ENCODE results near the gene PIK3CA. TPM values are rescaled to one million over a fixed set of nuclear protein-coding genes. Genes with fewer than 3 reads are reported as not detected.

PIK3CA gene
- total RNA-seq, 1 donor from 2014 or later, result 28.0 TPM

DNA sequence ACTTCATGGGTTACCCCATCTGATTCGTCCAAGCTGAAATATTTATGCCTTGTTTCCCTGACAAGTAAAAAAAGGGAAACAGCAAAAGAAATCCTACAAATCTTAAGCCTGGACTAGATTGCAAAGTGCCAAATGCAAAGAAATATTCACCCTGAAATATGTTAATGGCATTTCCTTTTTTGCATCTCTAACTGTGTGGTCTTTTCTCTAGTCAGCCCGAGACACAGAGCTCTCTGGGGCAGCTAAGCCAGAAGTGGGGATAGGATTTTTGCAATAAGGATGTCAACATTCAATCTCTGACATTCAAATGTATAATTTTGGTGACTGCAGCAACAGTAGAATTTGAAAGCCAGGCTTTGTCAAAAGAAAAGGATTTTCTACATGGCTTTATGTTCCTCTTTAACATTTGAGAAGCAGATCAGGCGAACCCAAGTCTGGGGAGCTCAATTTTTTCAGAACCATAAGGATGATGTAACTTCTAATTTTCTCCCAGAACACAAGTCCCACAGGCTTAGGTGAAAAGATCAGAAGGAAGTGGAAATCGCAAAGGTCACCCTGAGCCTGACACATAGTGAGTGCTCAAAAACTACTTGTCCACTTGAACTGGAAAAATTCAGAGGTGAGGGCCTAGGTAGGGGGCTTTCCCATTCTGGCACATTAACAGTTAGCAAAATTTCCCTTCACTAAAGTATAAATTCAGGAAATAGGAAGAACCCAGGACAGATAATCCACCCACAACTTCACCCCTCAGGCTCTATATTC, 131.0 kb downstream of the PIK3CA start:
- no peak overlapping the region for H3K27ac ChIP-seq (ENCODE audit: low read depth, low read length)
- no peak overlapping the region for H3K4me2 ChIP-seq (ENCODE audit: low read length)
- no peaks in the 10 kb centered on the region for H3K27me3 ChIP-seq (ENCODE audit: insufficient read depth, low read length)
- no peak overlapping the region for H3K4me3 ChIP-seq (ENCODE audit: insufficient read depth, low read depth, low read length)
- no peaks in the 10 kb centered on the region for H3K36me3 ChIP-seq (ENCODE audit: insufficient read depth, low read length)
- Mint-ChIP-seq H3K36me3 (ENCODE audit: low read depth, unreplicated experiment) (no peaks in the 10 kb centered on the region), H3K4me3 (ENCODE audit: unreplicated experiment) (no peak overlapping the region), H3K27me3 (ENCODE audit: low read depth, unreplicated experiment) (peaks cover 6% of the 10 kb centered on the region), H3K27ac (ENCODE audit: unreplicated experiment) (no peak overlapping the region), H3K4me1 (ENCODE audit: low read depth, unreplicated experiment) (peaks cover 6% of the 10 kb centered on the region), H3K9me3 (ENCODE audit: unreplicated experiment) (peaks cover 5% of the 10 kb centered on the region)
- no peaks in the 10 kb centered on the region for H3K4me1 ChIP-seq (ENCODE audit: insufficient read depth, low read length)
- no peaks in the 10 kb centered on the region for H3K79me2 ChIP-seq (ENCODE audit: insufficient read depth, low read length)
- no peaks in the 10 kb centered on the region for H4K20me1 ChIP-seq (ENCODE audit: insufficient read depth, low read length)
- TF ChIP-seq, protein P1, sequence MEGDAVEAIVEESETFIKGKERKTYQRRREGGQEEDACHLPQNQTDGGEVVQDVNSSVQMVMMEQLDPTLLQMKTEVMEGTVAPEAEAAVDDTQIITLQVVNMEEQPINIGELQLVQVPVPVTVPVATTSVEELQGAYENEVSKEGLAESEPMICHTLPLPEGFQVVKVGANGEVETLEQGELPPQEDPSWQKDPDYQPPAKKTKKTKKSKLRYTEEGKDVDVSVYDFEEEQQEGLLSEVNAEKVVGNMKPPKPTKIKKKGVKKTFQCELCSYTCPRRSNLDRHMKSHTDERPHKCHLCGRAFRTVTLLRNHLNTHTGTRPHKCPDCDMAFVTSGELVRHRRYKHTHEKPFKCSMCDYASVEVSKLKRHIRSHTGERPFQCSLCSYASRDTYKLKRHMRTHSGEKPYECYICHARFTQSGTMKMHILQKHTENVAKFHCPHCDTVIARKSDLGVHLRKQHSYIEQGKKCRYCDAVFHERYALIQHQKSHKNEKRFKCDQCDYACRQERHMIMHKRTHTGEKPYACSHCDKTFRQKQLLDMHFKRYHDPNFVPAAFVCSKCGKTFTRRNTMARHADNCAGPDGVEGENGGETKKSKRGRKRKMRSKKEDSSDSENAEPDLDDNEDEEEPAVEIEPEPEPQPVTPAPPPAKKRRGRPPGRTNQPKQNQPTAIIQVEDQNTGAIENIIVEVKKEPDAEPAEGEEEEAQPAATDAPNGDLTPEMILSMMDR (IDR thresholded peaks at IDR 0.05; ENCODE audit: insufficient read depth, low read depth, low read length), result no peak
- no peak for TF ChIP-seq EZH2 (IDR thresholded peaks at IDR 0.05; ENCODE audit: insufficient read depth, low read length)
- DNase-seq (ENCODE audit: low read depth) (no peak), FAIRE-seq (no peak)
- no peak overlapping the region for H3K9ac ChIP-seq (ENCODE audit: low read length)
- no peak overlapping the region for H2AFZ ChIP-seq (ENCODE audit: low read depth, low read length)
- no peaks in the 10 kb centered on the region for H3K9me3 ChIP-seq (ENCODE audit: insufficient read depth, low read depth, low read length)

DNA sequence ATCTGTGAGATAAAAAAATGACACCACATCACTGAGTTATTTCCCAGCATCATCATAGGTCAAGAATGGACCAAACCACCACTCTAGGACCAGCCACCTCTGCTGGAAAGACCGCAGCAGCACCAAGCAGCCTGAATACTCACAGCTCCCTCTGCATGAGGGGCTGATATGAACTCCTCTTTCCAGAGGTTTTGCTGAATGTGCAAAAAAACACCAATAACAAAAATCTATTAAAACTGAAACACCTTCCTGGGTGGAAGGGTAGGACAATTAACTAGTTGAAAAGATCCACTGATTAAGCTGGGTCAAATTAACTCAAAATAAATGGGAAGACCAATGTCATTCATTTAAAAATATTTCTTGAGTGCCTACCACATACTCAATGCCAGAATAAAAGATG, 131.7 kb downstream of the PIK3CA start:
- no peaks in the 10 kb centered on the region for H3K27me3 ChIP-seq (ENCODE audit: insufficient read depth, low read length)
- no peak overlapping the region for H2AFZ ChIP-seq (ENCODE audit: low read depth, low read length)
- no peak overlapping the region for H3K9ac ChIP-seq (ENCODE audit: low read length)
- no peak overlapping the region for H3K4me2 ChIP-seq (ENCODE audit: low read length)
- DNase-seq (ENCODE audit: low read depth), result no peak
- no peaks in the 10 kb centered on the region for H3K9me3 ChIP-seq (ENCODE audit: insufficient read depth, low read depth, low read length)
- no peaks in the 10 kb centered on the region for H3K4me1 ChIP-seq (ENCODE audit: insufficient read depth, low read length)
- H3K27ac ChIP-seq (ENCODE audit: low read depth, low read length), result no peak overlapping the region
- H3K79me2 ChIP-seq (ENCODE audit: insufficient read depth, low read length), result no peaks in the 10 kb centered on the region
- no peaks in the 10 kb centered on the region for H3K36me3 ChIP-seq (ENCODE audit: insufficient read depth, low read length)
- no peak overlapping the region for H3K4me3 ChIP-seq (ENCODE audit: insufficient read depth, low read depth, low read length)
- FAIRE-seq, result no peak
- TF ChIP-seq, protein P1 (IDR thresholded peaks at IDR 0.05; ENCODE audit: insufficient read depth, low read depth, low read length), result no peak
- TF ChIP-seq EZH2 (IDR thresholded peaks at IDR 0.05; ENCODE audit: insufficient read depth, low read length), result no peak
- no peaks in the 10 kb centered on the region for H4K20me1 ChIP-seq (ENCODE audit: insufficient read depth, low read length)
- no peaks in the 10 kb centered on the region for H3K36me3 Mint-ChIP-seq (ENCODE audit: low read depth, unreplicated experiment)
- no peak overlapping the region for H3K4me3 Mint-ChIP-seq (ENCODE audit: unreplicated experiment)
- H3K4me1 Mint-ChIP-seq (ENCODE audit: low read depth, unreplicated experiment), result peaks cover 6% of the 10 kb centered on the region
- peaks cover 5% of the 10 kb centered on the region for H3K9me3 Mint-ChIP-seq (ENCODE audit: unreplicated experiment)
- H3K27ac Mint-ChIP-seq (ENCODE audit: unreplicated experiment), result no peak overlapping the region
- H3K27me3 Mint-ChIP-seq (ENCODE audit: low read depth, unreplicated experiment), result peaks cover 6% of the 10 kb centered on the region

DNA sequence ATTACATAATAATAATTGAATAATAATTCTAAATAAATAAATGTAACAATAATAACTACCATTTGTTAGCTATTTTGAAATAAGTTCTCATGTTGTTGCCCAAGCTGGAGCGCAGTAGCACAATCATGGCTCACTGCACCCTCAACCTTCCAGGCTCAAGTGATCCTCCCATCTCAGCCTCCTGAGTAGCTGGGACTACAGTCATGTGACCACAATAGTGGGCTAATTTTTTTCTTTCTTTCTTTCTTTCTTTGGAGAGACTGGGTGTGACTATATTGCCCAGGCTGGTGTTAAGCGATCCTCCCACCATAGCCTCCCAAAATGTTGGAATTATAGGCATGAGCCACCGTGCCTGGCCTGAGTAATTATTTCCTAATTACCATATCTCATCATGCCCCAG, 133.7 kb downstream of the PIK3CA start:
- no peak overlapping the region for H3K4me3 ChIP-seq (ENCODE audit: insufficient read depth, low read depth, low read length)
- no peak overlapping the region for H3K27ac ChIP-seq (ENCODE audit: low read depth, low read length)
- no peak overlapping the region for H2AFZ ChIP-seq (ENCODE audit: low read depth, low read length)
- Mint-ChIP-seq H3K4me3 (ENCODE audit: unreplicated experiment) (no peak overlapping the region), H3K9me3 (ENCODE audit: unreplicated experiment) (peaks cover 5% of the 10 kb centered on the region), H3K27ac (ENCODE audit: unreplicated experiment) (no peak overlapping the region), H3K4me1 (ENCODE audit: low read depth, unreplicated experiment) (peaks cover 6% of the 10 kb centered on the region), H3K27me3 (ENCODE audit: low read depth, unreplicated experiment) (peaks cover 6% of the 10 kb centered on the region), H3K36me3 (ENCODE audit: low read depth, unreplicated experiment) (no peaks in the 10 kb centered on the region)
- H3K9ac ChIP-seq (ENCODE audit: low read length), result no peak overlapping the region
- DNase-seq (ENCODE audit: low read depth), result no peak
- H3K4me2 ChIP-seq (ENCODE audit: low read length), result no peak overlapping the region
- H3K27me3 ChIP-seq (ENCODE audit: insufficient read depth, low read length), result no peaks in the 10 kb centered on the region
- H3K9me3 ChIP-seq (ENCODE audit: insufficient read depth, low read depth, low read length), result no peaks in the 10 kb centered on the region
- H3K79me2 ChIP-seq (ENCODE audit: insufficient read depth, low read length), result no peaks in the 10 kb centered on the region
- H3K36me3 ChIP-seq (ENCODE audit: insufficient read depth, low read length), result no peaks in the 10 kb centered on the region
- no peak for FAIRE-seq
- H3K4me1 ChIP-seq (ENCODE audit: insufficient read depth, low read length), result no peaks in the 10 kb centered on the region
- no peak for TF ChIP-seq EZH2 (IDR thresholded peaks at IDR 0.05; ENCODE audit: insufficient read depth, low read length)
- TF ChIP-seq, protein P1 (IDR thresholded peaks at IDR 0.05; ENCODE audit: insufficient read depth, low read depth, low read length), result no peak
- no peaks in the 10 kb centered on the region for H4K20me1 ChIP-seq (ENCODE audit: insufficient read depth, low read length)
